ENCODE results near the gene ZNF438. TPM values are rescaled to one million over a fixed set of nuclear protein-coding genes. Genes with fewer than 3 reads are reported as not detected.

The ZNF438 gene
- total RNA-seq, 1 donor from 2014 or later: 3.9 TPM

DNA sequence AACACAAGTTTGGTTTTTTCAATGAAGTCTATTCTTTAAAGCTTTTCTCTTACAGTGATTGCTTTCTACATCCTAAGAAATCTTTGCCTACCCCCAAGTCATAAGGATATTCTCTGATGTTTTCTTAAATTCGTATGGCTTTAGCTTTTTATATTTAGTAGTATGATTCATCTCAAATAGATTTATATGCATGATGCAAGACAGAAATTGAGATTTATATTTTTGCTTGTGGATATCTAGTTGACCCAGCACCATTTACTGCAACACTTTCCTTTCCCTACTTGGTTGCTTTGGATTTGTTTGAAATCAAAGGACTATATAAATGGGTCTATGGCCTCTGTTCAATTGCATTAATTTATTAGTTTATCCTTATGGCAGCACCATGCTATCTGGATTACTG is 113.9 kb downstream of the ZNF438 start:
- H3K4me3 Mint-ChIP-seq: no peak overlapping the region
- DNase-seq (no peak), ATAC-seq (ENCODE audit: low read depth) (no peak)
- no peaks in the 10 kb centered on the region for H3K9me3 Mint-ChIP-seq
- CTCF ChIA-PET: no interaction called here
- peaks cover 2% of the 10 kb centered on the region for H3K36me3 Mint-ChIP-seq (ENCODE audit: low read depth)
- H3K4me1 Mint-ChIP-seq: no peaks in the 10 kb centered on the region
- intact Hi-C loops (cut with micrococcal nuclease): no loop called here
- TF ChIP-seq, protein P1, sequence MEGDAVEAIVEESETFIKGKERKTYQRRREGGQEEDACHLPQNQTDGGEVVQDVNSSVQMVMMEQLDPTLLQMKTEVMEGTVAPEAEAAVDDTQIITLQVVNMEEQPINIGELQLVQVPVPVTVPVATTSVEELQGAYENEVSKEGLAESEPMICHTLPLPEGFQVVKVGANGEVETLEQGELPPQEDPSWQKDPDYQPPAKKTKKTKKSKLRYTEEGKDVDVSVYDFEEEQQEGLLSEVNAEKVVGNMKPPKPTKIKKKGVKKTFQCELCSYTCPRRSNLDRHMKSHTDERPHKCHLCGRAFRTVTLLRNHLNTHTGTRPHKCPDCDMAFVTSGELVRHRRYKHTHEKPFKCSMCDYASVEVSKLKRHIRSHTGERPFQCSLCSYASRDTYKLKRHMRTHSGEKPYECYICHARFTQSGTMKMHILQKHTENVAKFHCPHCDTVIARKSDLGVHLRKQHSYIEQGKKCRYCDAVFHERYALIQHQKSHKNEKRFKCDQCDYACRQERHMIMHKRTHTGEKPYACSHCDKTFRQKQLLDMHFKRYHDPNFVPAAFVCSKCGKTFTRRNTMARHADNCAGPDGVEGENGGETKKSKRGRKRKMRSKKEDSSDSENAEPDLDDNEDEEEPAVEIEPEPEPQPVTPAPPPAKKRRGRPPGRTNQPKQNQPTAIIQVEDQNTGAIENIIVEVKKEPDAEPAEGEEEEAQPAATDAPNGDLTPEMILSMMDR (IDR thresholded peaks at IDR 0.05): no peak
- H3K27ac Mint-ChIP-seq: no peak overlapping the region
- POLR2A ChIA-PET: no interaction called here
- H3K27me3 Mint-ChIP-seq: no peaks in the 10 kb centered on the region

DNA sequence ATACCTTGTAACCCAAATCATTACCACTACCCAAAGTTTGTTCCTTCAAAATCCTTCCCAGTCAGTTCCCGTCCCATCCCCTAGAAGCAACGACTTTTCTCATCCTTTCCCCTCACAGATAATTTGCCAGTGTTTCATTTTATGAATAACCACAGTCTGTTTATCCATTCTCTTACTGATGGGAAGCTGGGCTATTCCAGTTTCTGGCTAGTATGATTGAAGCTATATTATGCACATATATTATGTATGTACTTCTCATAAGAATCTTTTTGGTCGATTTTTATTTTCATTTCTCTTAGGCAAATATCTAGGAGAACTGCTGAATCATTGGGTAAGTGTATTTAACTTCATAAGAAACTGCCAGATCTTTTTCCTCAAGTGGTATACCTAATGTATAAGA is 114.6 kb downstream of the ZNF438 start:
- Mint-ChIP-seq H3K9me3 (no peaks in the 10 kb centered on the region), H3K27ac (no peak overlapping the region), H3K27me3 (no peaks in the 10 kb centered on the region), H3K4me3 (no peak overlapping the region), H3K36me3 (ENCODE audit: low read depth) (peaks cover 2% of the 10 kb centered on the region), H3K4me1 (no peaks in the 10 kb centered on the region)
- intact Hi-C loops (cut with micrococcal nuclease): no loop called here
- DNase-seq (no peak), ATAC-seq (ENCODE audit: low read depth) (no peak)
- CTCF ChIA-PET: no interaction called here
- TF ChIP-seq, protein P1 (IDR thresholded peaks at IDR 0.05): no peak
- POLR2A ChIA-PET: no interaction called here

DNA sequence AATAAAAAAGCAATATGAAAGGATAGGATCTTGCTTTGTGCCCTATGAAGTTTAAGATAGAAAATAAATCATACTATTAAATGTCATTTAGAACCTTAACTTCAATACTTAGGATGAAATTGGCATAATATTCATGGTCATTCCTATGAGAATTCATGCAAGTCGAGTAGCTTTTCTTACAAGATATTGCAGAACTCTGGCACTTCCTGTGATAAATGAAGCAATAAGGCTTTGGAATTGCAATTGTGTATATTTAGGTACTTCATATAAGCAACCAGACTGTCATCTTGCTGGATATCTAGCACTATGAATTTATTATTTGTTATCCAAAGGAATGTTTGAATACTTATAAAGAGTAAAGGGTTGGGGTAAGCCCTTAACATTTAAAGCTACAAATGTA is 116.5 kb downstream of the ZNF438 start:
- intact Hi-C loops (cut with micrococcal nuclease): no loop called here
- CTCF ChIA-PET: no interaction called here

DNA sequence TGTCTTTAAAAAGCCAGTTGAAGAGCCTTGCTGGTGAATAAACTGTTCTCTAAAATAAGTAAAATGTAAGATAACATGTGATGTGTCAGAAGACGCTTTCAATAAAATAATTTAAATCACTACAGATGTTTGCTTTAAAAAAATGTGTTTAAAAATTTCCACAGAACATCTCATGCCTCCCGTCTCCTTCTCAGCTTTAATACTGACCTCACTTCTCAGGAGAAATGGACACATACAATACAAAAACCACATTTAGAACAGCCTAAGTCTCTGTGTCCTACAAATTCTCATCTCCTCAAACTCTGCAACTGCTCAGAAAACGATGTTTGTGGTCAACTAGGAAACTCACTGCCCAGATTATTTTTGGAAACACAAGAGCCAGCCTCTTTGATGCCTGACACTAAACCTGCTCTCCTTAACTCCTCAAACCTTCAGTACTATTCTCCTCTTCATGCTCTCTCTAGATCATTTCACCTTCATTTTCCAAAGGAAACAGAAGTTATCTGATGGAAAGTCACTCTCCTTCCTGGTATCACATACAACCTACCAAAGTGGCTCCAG is 120.3 kb downstream of the ZNF438 start:
- ChIA-PET POLR2A (interaction anchor here (0.6 kb wide), 1 partner anchor 100 kb away, joined by 3 read pairs; no protein-coding TSS in a partner anchor), CTCF (no interaction called here)
- Mint-ChIP-seq H3K9me3 (no peaks in the 10 kb centered on the region), H3K4me1 (no peaks in the 10 kb centered on the region), H3K36me3 (ENCODE audit: low read depth) (peaks cover 18% of the 10 kb centered on the region), H3K4me3 (no peak overlapping the region), H3K27me3 (no peaks in the 10 kb centered on the region), H3K27ac (no peak overlapping the region)
- DNase-seq (no peak), ATAC-seq (ENCODE audit: low read depth) (no peak)
- TF ChIP-seq, protein P1 (IDR thresholded peaks at IDR 0.05): no peak
- intact Hi-C loops (cut with micrococcal nuclease): no loop called here

More for the DNA sequence above, 116.5 kb downstream of the ZNF438 start:
- Mint-ChIP-seq H3K4me1 (no peaks in the 10 kb centered on the region), H3K36me3 (ENCODE audit: low read depth) (no peaks in the 10 kb centered on the region), H3K27me3 (no peaks in the 10 kb centered on the region), H3K4me3 (no peak overlapping the region), H3K27ac (no peak overlapping the region), H3K9me3 (no peaks in the 10 kb centered on the region)
- TF ChIP-seq, protein P1 (IDR thresholded peaks at IDR 0.05): no peak
- ATAC-seq (ENCODE audit: low read depth): no peak
- POLR2A ChIA-PET: no interaction called here
- no peak for DNase-seq

DNA sequence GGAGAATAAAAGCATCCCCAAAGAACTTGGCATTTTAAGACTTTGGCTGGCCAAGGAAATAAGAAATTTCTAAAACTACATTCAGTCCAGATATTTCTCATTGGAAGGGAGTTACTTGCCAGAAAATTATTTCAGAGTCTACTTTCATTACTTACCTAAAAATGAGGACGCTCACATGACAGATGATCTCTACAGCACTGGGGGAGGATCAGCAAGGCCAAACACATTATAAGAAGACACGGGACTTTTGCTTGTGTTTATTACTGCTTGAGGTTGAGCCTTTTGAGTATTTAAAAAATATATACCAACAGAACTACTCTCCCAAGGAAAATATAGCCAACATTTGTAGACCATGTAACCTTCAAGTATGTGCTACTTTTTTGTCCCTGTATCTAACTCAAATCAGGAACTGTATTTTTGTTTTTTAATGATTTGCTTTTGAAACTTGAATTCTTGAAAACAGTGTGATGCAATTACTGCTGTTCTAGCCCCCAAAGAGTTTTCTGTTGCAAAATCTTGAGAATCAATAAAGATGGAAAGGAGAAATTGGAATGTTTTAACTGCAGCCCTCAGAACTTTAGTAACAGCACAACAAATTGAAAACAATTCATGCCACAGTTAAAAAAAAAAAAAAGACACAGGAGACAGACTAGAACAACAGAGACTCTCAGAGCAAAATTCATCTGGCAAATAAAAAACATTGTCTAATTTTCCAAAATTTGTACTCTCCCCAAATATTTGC is 128.1 kb downstream of the ZNF438 start:
- ChIA-PET POLR2A (no interaction called here), CTCF (no interaction called here)
- intact Hi-C loops (cut with micrococcal nuclease): no loop called here
- TF ChIP-seq, protein P1 (IDR thresholded peaks at IDR 0.05): no peak
- peaks cover 40% of the 10 kb centered on the region for H3K36me3 Mint-ChIP-seq (ENCODE audit: low read depth)
- no peaks in the 10 kb centered on the region for H3K27me3 Mint-ChIP-seq
- no peak for DNase-seq
- no peak overlapping the region for H3K27ac Mint-ChIP-seq
- no peaks in the 10 kb centered on the region for H3K4me1 Mint-ChIP-seq
- ATAC-seq (ENCODE audit: low read depth): no peak
- H3K9me3 Mint-ChIP-seq: peaks cover 2% of the 10 kb centered on the region
- H3K4me3 Mint-ChIP-seq: no peak overlapping the region

Measured in activated B cell treated with CpG ODN at 0.5 μM for 24 hours (primary cell).